ENCODE measurements around the gene ABI3BP. TPM values are rescaled to one million over a fixed set of nuclear protein-coding genes. Genes with fewer than 3 reads are reported as not detected.

The ABI3BP gene
- total and polyA plus RNA-seq, 2 experiments from 2014 or later, result 0.42 to 0.57 TPM

DNA sequence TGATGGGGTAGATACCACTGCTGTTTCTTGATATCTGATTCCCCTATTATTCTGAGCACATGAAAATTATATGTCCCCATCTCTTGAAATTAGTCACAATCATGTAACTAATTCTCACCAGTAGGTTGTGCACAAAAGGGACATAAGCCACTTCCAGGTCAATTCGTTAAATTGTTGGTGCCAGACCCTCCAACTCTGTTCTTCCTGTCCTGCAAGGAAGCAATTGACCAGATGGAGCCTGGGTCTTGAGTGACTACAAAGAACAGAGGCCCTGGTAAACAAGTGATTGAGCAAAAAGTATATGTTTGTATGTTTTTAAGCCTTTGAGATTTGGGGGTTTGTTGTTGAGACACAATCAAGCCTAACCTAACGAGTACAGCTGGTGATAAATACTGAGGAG is 36.9 kb downstream of the ABI3BP start:
- no peak for TF ChIP-seq NANOG (IDR thresholded peaks at IDR 0.05; ENCODE audit: borderline replicate concordance)
- TF ChIP-seq, protein P1, sequence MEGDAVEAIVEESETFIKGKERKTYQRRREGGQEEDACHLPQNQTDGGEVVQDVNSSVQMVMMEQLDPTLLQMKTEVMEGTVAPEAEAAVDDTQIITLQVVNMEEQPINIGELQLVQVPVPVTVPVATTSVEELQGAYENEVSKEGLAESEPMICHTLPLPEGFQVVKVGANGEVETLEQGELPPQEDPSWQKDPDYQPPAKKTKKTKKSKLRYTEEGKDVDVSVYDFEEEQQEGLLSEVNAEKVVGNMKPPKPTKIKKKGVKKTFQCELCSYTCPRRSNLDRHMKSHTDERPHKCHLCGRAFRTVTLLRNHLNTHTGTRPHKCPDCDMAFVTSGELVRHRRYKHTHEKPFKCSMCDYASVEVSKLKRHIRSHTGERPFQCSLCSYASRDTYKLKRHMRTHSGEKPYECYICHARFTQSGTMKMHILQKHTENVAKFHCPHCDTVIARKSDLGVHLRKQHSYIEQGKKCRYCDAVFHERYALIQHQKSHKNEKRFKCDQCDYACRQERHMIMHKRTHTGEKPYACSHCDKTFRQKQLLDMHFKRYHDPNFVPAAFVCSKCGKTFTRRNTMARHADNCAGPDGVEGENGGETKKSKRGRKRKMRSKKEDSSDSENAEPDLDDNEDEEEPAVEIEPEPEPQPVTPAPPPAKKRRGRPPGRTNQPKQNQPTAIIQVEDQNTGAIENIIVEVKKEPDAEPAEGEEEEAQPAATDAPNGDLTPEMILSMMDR (conservative IDR thresholded peaks at IDR 0.05; ENCODE audit: low read depth in 2 of 2), result no peak
- TF ChIP-seq, protein P2, sequence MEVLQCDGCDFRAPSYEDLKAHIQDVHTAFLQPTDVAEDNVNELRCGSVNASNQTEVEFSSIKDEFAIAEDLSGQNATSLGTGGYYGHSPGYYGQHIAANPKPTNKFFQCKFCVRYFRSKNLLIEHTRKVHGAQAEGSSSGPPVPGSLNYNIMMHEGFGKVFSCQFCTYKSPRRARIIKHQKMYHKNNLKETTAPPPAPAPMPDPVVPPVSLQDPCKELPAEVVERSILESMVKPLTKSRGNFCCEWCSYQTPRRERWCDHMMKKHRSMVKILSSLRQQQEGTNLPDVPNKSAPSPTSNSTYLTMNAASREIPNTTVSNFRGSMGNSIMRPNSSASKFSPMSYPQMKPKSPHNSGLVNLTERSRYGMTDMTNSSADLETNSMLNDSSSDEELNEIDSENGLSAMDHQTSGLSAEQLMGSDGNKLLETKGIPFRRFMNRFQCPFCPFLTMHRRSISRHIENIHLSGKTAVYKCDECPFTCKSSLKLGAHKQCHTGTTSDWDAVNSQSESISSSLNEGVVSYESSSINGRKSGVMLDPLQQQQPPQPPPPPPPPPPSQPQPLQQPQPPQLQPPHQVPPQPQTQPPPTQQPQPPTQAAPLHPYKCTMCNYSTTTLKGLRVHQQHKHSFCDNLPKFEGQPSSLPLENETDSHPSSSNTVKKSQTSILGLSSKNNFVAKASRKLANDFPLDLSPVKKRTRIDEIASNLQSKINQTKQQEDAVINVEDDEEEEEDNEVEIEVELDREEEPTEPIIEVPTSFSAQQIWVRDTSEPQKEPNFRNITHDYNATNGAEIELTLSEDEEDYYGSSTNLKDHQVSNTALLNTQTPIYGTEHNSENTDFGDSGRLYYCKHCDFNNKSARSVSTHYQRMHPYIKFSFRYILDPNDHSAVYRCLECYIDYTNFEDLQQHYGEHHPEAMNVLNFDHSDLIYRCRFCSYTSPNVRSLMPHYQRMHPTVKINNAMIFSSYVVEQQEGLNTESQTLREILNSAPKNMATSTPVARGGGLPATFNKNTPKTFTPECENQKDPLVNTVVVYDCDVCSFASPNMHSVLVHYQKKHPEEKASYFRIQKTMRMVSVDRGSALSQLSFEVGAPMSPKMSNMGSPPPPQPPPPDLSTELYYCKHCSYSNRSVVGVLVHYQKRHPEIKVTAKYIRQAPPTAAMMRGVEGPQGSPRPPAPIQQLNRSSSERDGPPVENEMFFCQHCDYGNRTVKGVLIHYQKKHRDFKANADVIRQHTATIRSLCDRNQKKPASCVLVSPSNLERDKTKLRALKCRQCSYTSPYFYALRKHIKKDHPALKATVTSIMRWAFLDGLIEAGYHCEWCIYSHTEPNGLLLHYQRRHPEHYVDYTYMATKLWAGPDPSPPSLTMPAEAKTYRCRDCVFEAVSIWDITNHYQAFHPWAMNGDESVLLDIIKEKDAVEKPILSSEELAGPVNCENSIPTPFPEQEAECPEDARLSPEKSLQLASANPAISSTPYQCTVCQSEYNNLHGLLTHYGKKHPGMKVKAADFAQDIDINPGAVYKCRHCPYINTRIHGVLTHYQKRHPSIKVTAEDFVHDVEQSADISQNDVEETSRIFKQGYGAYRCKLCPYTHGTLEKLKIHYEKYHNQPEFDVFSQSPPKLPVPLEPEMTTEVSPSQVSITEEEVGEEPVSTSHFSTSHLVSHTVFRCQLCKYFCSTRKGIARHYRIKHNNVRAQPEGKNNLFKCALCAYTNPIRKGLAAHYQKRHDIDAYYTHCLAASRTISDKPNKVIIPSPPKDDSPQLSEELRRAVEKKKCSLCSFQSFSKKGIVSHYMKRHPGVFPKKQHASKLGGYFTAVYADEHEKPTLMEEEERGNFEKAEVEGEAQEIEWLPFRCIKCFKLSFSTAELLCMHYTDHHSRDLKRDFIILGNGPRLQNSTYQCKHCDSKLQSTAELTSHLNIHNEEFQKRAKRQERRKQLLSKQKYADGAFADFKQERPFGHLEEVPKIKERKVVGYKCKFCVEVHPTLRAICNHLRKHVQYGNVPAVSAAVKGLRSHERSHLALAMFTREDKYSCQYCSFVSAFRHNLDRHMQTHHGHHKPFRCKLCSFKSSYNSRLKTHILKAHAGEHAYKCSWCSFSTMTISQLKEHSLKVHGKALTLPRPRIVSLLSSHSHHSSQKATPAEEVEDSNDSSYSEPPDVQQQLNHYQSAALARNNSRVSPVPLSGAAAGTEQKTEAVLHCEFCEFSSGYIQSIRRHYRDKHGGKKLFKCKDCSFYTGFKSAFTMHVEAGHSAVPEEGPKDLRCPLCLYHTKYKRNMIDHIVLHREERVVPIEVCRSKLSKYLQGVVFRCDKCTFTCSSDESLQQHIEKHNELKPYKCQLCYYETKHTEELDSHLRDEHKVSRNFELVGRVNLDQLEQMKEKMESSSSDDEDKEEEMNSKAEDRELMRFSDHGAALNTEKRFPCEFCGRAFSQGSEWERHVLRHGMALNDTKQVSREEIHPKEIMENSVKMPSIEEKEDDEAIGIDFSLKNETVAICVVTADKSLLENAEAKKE (CRISPR knock-in tag; IDR thresholded peaks at IDR 0.05), result no peak
- H3K4me3 ChIP-seq, result no peak overlapping the region
- no peak overlapping the region for H3K27ac Mint-ChIP-seq
- no peak for ATAC-seq
- H3K36me3 ChIP-seq (ENCODE audit: insufficient read depth), result no peaks in the 10 kb centered on the region
- peaks cover 9% of the 10 kb centered on the region; the same call in 1 of the 3 replicates for H3K36me3 Mint-ChIP-seq (ENCODE audit: low read depth)
- H3K9me2 ChIP-seq (ENCODE audit: insufficient read depth), result no peaks in the 10 kb centered on the region
- H3K9me3 Mint-ChIP-seq, result peaks cover 14% of the 10 kb centered on the region
- peak overlapping the region; percentile 24; the same call in 1 of the 2 replicates for H2AFZ ChIP-seq
- DNase-seq (ENCODE audit: low spot score), result no peak
- H3K4me3 Mint-ChIP-seq, result no peak overlapping the region
- no peaks in the 10 kb centered on the region for H4K20me1 ChIP-seq (replicated peaks; ENCODE audit: insufficient read depth)
- H3K27me3 ChIP-seq (ENCODE audit: insufficient read depth), result no peaks in the 10 kb centered on the region
- H3F3A ChIP-seq (replicated peaks; ENCODE audit: low read depth), result no peaks in the 10 kb centered on the region
- no peaks in the 10 kb centered on the region for H3K27me3 Mint-ChIP-seq (ENCODE audit: insufficient read depth, low read depth, poor library complexity)
- no peaks in the 10 kb centered on the region for H3K4me1 Mint-ChIP-seq
- no peak overlapping the region for H3K4me2 ChIP-seq
- no peaks in the 10 kb centered on the region for H3K79me2 ChIP-seq (replicated peaks; ENCODE audit: insufficient read depth)
- H3K4me1 ChIP-seq (ENCODE audit: insufficient read depth), result no peaks in the 10 kb centered on the region
- H3K27ac ChIP-seq (ENCODE audit: low read depth), result no peak overlapping the region

DNA sequence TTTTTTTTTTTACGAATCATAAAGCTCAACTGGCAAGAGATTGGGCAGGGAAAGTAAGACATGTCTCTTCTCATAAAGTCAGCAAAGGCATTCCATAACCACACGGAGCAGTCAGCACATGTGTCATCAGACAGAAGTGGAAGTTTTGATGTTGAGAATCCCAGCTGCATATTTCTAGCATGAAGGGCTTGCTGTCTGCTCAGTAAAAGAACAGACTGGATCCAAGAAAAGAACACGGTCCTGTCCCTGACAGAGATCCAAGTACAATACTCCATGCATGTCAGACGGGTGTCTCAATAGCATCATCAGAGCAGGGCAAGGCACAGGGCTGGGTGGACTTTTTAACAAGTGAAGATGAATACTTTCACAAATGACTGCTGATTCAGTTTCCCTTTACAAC is 38.2 kb downstream of the ABI3BP start:
- Mint-ChIP-seq H3K9me3 (peaks cover 10% of the 10 kb centered on the region), H3K4me1 (no peaks in the 10 kb centered on the region), H3K4me3 (no peak overlapping the region), H3K27ac (no peak overlapping the region), H3K36me3 (ENCODE audit: low read depth) (peaks cover 8% of the 10 kb centered on the region; the same call in 1 of the 3 replicates), H3K27me3 (ENCODE audit: insufficient read depth, low read depth, poor library complexity) (no peaks in the 10 kb centered on the region)
- H3K27me3 ChIP-seq (ENCODE audit: insufficient read depth), result no peaks in the 10 kb centered on the region
- H3K36me3 ChIP-seq (ENCODE audit: insufficient read depth), result no peaks in the 10 kb centered on the region
- H3K4me2 ChIP-seq, result no peak overlapping the region
- no peaks in the 10 kb centered on the region for H3K9me2 ChIP-seq (ENCODE audit: insufficient read depth)
- no peaks in the 10 kb centered on the region for H3K4me1 ChIP-seq (ENCODE audit: insufficient read depth)
- ATAC-seq (no peak), DNase-seq (ENCODE audit: low spot score) (no peak)
- H3K79me2 ChIP-seq (replicated peaks; ENCODE audit: insufficient read depth), result no peaks in the 10 kb centered on the region
- no peak overlapping the region for H3K4me3 ChIP-seq
- H2AFZ ChIP-seq, result no peak overlapping the region
- H3K27ac ChIP-seq (ENCODE audit: low read depth), result no peak overlapping the region
- no peaks in the 10 kb centered on the region for H3F3A ChIP-seq (replicated peaks; ENCODE audit: low read depth)
- no peaks in the 10 kb centered on the region for H4K20me1 ChIP-seq (replicated peaks; ENCODE audit: insufficient read depth)
- TF ChIP-seq, protein P2 (CRISPR knock-in tag; IDR thresholded peaks at IDR 0.05), result no peak
- no peak for TF ChIP-seq NANOG (IDR thresholded peaks at IDR 0.05; ENCODE audit: borderline replicate concordance)
- TF ChIP-seq EZH2 (IDR thresholded peaks at IDR 0.05; ENCODE audit: low read depth, unreplicated experiment), result no peak

Data from GM23338 (cell line).